Suppressor macrophage treated with lipopolysaccharide for 1 hour (primary cell): Measurements from ENCODE around the gene ACOX1.
A peak's percentile ranks its signal among the peaks of the same experiment; 100 is the strongest.

ENCODE experiments used
- DNase-seq, 3 donors: peaks; one replicate each; pipeline ENCODE4 v3.0.0-alpha.2; 2020 to 2022

The ACOX1 gene

DNA sequence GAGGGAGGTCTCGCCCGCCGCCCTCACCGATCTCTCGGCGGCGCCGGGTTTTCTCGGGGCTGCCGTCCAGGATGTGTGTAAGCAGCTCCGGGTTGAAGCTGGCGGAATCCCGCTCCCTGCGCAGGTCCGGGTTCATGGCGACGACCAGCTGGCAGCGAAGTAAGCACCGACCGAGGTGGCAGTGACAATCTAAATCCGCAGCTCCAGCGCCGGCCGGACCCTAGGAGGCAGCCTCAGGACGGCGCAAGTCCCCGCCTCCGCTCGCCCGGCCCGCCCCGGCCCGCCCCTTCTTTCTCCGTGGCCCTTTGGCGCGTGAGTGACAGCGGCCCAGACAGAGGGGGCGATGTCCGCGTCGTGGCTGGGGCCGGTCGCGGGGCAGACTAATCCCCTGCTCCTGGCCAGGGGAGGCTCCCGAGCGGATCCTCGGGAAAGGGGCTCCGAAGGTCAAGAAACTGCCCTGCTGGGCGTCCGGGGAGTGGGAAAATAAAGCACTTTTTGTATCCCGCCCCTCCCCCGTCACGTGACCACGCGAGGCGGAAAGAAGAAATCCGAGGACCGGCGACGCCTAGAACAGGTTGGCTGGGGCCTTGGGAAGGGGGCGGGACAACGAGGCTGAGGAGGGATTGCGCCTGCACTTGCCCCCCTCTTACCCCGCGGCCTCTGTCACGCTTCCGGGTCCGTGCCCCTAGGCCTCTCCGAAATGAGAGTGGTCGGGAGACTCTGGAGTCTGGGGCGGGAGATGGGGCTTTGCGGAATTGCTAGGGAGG is at the start of gene ACOX1, which contains the start of gene TEN1:
ACOX1 (minus strand) TSS at position 229 of the 767 bp plus-strand sequence; CDS start at position 136, 93 bp downstream.
TEN1 (plus strand) TSS at position 303 of the 767 bp plus-strand sequence. CDS start 6,953 bp downstream, outside the sequence.
- DNase-seq = peak; percentile 95 to 97 (median 96)

GRCh38 chr17:76027159-76027839 is 48.3 kb upstream of the ACOX1 start, which contains the start of gene EVPL:
Gene EVPL (minus strand): TSS chr17:76027306. CDS start chr17:76027198, 108 bp downstream.
- peak in 2 of 3 donors; percentile 24 to 66 for DNase-seq

DNA sequence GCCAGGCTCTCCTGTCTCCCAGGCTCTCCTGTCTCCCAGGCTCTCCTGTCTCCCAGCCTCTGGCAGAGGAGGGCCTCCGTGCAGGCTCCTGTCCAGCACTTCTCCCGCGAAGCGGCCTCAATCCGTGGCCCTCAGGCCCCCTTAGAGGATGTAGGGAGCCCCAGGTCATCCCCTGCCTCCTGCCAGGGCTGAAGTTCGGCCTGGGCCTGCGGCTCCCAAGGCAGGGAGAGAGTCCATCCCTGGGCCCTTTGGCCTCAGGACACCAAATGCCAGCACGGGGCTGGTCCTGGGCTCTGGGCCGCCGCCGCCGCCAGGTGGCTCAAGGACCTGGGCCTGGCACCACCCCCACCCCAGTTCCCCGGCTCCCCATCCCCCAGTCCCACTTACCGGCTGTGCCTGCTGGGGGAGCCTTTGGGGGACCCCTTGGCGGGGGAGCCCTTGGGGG is 47.8 kb upstream of the ACOX1 start:
- DNase-seq = no peak

GRCh38 chr17:76025294-76025693 is 46.3 kb upstream of the ACOX1 start:
- no peak for DNase-seq

- no peak for DNase-seq
These were observed 45.4 kb upstream of the ACOX1 start for GRCh38 chr17:76024353-76024752.

- DNase-seq = no peak
These were observed 44.9 kb upstream of the ACOX1 start for GRCh38 chr17:76023900-76024237.

- DNase-seq = no peak
These were observed 44.3 kb upstream of the ACOX1 start for GRCh38 chr17:76022973-76023899.

DNA sequence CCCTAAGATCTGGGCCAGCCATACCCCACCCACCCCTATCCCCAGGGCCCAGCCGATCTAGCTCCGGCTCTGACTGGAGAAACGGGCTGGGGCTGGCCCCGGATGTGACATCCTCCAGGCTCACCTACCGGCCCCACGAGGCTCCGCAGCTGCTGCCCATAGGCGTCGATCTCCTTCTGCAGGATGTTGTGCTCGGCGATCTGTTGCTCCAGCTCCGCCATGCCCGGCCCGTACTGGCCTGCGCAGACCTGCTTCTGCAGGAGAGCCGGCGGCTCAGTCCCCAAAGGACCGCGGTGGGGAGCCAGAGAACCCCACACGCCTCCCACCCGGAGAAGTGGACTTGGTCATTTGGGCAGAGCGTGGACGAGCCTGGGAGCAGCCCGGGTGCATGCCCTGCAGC is 43.3 kb upstream of the ACOX1 start:
- DNase-seq = no peak

- no peak for DNase-seq
These were observed 41.0 kb upstream of the ACOX1 start for GRCh38 chr17:76019833-76020467.

DNA sequence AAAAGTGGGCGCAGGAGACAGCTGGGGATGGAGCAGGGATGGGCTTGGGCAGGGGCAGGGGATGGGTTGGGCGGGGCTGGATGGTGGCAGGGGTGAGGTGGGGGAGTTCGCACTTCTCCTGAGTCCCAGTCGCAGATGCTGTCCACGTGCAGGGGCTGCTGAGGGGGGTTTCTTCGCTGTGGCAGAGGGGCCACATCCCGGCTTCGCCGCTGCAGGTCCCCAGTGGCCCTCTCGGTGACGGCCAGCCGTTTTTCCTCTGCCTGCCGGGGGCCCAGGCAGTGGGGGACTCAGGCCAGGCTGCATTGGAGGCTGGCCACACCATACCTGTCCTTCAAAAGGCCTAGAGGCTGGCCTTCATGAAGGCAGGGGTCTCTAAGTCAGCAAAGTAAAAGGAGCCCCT is 39.8 kb upstream of the ACOX1 start:
- no peak for DNase-seq

GRCh38 chr17:76018340-76018680 is 39.3 kb upstream of the ACOX1 start:
- DNase-seq = no peak

DNA sequence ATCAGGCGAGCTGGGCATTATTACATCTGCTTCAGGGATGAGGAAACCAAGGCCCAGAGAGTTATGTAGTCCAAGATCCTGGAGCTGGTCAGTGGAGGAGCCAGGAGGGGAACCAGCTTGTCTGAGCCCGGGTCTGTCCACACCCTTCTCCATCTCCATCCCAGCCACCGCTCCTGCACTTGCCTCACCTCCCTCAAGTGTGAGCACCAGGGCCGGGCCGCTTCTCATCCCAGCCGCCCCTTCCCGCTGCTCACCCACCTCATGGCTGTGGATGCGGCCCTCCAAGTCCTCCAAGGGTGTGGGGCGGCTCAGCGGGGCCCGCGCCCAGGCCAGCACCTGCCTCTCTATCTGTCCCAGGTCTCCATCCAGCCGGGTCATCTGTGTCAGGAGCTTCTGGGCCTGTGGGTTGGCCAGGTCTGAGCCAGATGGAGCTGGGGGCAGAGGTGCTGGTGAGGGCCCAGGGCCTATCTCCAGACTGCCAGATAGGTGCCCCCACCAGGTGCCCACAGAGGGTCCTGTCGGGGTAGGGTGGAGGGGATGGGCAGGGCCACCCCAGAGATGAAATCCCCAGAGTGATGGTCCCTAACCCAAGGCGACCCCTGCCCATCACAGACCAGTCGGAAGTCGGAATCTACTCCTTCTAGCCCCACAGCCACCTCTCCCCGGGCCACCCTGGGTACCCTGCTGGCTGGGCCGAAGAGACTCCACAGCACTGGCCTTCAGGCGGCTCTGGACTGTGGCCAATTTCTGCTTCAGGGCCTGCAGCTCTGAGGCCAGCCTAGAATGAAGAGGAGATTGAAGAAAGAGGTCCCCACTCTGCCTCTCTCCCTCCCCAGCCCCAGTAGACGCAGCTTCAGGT is 38.7 kb upstream of the ACOX1 start:
- DNase-seq = no peak

DNA sequence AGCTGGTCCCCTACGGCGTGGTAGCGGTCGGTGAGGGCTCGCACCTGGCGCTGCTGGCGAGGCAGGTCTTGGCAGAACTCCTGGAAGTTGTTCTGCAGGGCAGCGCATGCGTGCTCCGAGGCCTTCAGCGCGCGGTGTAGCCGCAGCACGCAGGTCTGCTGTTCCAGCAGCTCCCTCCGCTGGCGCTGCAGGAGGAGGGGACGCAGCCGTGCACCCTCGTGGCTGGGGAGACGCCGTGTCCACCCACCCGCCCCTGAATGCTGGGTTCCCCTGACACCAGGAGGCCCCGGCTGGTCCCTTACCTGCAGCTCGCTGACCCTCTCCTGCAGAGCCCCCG is 35.9 kb upstream of the ACOX1 start:
- no peak for DNase-seq

- peak; percentile 73 to 88 (median 86) for DNase-seq
These were observed 35.3 kb upstream of the ACOX1 start for GRCh38 chr17:76014100-76014924.

- DNase-seq = no peak
These were observed 34.5 kb upstream of the ACOX1 start for GRCh38 chr17:76013377-76013932.

GRCh38 chr17:76011951-76012350 is 33.0 kb upstream of the ACOX1 start:
- DNase-seq = no peak

GRCh38 chr17:76009969-76010661 is 31.1 kb upstream of the ACOX1 start:
- DNase-seq = no peak

- DNase-seq = no peak
These were observed 30.5 kb upstream of the ACOX1 start for GRCh38 chr17:76009447-76009846.

- DNase-seq = no peak
These were observed 29.9 kb upstream of the ACOX1 start for GRCh38 chr17:76008630-76009425.
